Putamen (tissue), 1 donor: ENCODE measurements around the gene DNAJA3.
A peak's percentile ranks its signal among the peaks of the same experiment; 100 is the strongest.

ENCODE experiments used
- DNase-seq: peaks from one replicate; pipeline ENCODE4 v3.0.0-alpha.2; 2016; ENCODE audit warnings: low spot score

Gene DNAJA3

GRCh38 chr16:4435337-4436067 is 9.8 kb downstream of the DNAJA3 start:
- no peak for DNase-seq

DNA sequence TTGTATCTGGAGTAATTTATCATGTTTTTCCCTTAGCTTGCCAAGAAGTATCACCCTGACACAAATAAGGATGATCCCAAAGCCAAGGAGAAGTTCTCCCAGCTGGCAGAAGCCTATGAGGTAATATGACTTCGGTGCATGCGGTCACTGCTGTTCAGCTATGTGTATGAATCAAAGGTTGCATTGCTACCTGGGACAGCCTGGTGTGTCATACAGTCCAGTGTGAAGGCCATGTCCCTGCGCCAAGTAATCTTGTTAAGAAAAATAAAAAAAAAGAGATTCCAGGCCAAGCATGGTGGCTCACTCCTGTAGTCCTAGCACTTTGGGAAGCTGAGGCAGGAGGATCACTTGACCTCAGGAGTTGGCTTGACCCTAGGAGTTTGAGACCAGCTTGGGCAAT is 11.7 kb downstream of the DNAJA3 start:
- DNase-seq, result no peak

DNA sequence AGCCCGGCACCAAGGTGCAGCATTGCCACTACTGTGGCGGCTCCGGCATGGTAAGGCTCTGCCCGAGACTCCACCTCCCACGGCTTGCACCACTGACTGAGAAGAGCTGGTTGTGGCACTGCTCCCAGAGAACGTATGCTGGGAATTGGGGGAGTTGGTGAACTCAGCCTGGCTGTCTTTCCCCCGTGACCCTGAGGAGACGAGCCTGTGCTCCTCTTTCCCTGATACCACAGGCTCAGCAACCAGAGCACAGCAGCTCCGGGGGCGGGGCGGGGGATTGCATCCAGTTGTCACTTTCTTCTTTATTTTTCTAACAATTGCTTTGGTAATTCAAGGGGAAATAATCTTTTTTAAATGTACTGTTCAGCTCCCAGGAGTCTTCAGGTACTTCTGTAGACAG is 16.7 kb downstream of the DNAJA3 start:
- no peak for DNase-seq

DNA sequence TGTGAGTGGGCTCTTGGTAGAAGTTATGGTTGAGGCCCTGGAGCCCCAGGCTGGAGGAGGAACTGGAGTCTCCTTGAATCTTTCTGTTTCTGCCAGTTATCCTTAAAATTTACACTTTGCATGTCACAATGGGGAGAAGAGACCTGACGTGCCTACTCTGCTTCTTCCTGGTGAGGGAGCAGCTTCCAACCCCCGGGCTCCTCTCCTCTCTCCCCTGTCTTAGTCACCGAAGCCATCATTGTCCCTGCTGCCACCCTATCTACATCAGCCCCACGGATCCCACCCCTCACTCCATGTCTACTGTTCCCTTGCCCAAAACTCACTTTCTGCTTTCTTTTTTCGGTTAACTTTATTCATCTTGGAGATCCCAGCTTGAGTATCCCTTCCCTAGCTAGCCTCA is 17.6 kb downstream of the DNAJA3 start:
- peak; percentile 47 for DNase-seq

- DNase-seq, result peak; percentile 41
These were observed 18.3 kb downstream of the DNAJA3 start for GRCh38 chr16:4443986-4444385.

- DNase-seq, result no peak
These were observed 24.8 kb downstream of the DNAJA3 start for GRCh38 chr16:4450430-4450829.

DNA sequence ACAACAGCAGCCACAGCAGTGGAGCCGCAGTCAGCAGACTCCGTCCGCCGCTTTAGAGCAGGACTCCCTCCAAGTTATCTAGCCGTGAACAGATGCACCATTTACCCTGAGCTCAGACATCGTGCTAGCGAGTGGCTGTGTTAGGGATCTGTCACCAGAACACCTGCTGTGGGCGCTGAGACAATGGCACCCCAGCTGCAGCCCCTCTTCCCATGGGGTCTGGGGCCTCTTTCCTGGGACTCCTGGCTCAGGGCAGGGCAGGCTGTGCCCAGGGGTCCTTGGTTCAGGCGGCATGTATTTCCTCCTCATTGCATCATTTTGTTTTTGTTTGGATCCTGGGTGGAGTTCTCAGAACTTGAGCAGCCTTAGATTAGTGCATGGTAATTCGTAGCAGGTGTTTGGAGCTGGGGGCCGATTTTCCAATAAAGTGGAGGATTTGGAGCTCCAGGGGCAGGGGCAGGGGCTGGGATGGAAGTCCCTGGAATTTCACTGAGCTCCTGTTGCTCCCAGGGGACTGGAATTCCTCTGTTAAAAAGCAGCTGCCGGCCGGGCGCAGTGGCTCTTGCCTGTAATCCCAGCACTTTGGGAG is 25.4 kb downstream of the DNAJA3 start:
- no peak for DNase-seq

- DNase-seq, result no peak
These were observed 27.0 kb downstream of the DNAJA3 start for GRCh38 chr16:4452674-4453073.

- no peak for DNase-seq
These were observed 29.0 kb downstream of the DNAJA3 start for GRCh38 chr16:4454623-4455022.

DNA sequence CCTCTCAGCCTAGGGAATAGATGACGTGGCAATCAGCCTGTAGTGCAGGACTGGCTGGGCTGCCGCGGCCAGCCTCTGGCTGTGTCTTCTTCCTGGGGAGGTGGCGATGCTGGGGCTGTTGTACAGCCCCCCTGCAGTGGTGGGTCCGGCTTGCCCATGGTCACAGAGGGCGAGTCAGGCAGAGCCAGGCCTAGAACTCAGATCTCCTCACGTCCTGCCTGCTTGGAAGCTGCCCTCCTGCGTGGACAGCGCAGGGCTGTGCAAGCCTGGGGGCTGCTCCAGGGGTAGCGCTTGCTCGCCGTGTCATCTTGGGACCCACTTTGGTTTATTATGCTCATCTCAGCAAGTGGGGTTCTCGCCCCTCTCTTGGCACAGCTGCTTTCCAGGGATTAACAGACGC is 29.4 kb downstream of the DNAJA3 start:
- no peak for DNase-seq

- no peak for DNase-seq
These were observed 30.3 kb downstream of the DNAJA3 start for GRCh38 chr16:4455951-4456350.

DNA sequence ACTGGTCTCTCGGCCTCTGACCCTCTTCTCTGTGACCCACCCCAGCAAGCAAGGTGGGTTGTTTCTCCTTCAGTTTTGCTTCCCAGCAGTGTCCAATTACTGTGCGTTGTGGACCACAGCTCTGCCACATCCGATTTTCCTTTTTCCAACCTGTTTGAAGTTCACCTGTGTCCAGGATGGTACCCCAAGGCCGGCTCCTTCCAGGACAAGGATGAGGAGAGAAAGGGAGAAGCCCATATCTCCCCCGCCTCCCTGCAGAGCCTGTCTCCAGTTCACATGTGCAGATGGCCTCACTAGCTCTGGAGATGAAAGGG is 35.2 kb downstream of the DNAJA3 start:
- DNase-seq, result no peak

DNA sequence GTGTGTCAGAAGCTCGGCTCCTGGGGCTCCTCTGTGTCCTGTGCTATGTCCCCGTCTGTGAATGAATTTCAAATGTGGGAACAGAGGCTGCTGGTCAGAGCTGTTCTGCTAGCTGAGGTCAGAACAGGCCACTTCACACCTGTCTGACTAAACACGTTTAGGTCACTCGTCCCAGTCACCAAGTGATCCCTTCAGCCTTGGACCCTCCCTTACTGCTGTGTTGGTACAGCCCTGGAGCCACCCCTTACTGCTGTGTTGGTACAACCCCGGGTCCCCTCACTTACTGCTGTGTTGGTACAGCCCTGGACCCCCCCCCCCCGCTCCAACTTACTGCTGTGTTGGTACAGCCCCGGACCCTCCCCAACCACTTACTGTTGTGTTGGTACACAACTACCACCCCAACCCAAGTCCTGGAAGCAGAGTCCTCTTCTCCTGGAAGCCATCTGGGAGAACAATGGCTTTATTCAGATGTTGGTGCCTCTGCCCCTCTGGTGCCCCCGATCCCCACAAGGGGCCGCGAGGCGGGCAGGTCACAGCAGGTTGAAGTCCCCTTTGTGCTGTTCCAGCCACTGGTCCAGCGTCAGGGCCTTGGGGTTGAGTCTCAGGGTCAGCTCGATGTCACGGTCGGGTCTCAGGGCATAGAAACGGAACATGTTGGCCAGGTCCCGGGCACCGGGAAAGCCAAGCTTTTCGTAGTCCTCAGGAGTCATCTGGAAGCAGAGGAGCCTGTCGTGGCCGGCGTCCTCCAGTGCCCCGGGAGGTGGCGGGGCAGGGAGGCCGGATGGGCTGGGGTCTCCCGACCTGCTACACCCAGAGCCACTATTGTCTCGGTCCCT is 35.8 kb downstream of the DNAJA3 start:
- peak; percentile 32 for DNase-seq

DNA sequence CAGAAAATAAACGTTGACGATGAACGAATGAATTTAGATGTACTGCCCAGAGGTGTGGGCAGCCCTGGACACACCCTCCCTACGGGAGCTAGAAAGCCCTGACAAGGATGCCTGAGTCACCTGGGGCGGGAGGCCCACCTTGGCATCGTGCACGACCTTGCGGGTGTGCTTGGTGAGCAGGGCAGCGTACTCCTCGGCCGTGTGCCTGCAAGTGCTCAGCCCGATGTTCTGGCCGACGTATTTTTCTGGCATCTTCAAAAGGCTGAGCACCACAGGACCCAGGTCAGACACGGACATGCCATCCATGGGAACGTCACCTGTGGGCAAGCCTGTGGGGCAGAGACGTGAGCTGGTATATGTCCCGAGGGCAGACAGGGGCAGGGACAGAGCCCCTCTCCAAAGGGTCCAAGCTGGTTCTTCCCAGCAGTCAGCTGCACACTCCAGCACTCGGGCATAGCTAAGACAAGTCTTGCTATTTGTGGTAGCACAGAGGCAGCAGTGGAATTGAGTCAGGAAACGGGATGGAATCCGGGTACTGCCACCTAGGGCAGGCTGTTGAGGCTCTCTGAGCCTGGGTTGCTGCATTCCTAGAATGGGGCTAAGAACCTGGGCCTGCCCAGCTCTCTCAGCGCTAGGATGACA is 38.0 kb downstream of the DNAJA3 start:
- no peak for DNase-seq

DNA sequence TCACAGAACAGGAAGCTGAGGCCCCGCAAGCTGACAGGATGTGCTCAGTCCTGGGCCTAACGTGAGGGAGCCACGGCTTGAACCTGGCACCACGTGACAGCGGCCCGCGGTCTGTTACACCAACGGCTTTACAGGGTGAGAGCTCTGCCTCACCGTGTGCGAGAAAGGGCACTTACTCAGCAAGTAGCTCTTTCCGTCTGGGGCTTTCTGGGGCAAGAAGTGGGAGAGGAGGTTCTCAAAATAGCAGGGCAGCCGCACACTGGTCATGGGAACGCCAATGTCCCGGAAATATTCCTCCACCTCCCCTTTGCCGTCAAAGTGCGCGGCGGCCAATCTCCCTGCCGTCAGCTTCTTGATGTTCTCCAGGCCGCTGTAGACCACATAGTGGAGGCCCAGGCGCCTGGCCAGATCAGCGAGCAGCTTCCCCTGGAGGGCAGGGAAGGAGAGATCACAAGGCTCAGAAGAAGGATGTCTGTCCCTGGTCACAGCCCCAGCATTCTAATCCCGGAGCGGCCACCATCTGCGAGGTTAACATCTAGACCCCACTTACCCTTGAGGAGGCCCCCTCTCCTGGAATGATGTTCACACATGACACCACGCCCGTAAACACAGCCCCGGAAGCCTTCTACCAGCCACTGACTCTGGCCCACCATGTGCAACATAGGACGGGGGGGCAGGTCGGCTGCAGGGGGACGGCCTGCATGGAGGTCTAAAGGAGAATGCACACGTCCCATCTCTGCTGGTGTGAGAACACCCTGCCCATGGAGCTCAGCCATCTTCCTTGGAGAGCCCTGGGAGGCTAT is 40.5 kb downstream of the DNAJA3 start:
- no peak for DNase-seq

DNA sequence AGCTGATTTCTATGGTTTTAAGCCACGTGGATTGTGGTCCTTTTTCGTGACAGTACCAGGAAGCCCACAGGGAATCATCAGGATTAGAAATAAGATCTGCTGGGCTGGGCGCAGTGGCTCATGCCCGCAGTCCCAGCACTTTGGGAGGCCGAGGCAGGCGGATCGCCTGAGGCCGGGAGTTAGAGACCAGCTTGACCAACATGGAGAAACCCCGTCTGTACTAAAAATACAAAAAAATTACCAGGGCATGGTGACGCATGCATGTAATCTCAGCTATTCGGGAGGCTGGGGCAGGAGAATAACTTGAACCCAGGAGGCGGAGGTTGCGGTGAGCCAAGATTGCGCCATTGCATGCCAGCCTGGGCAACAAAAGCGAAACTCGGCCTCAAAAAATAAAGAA is 42.2 kb downstream of the DNAJA3 start:
- DNase-seq, result no peak

DNA sequence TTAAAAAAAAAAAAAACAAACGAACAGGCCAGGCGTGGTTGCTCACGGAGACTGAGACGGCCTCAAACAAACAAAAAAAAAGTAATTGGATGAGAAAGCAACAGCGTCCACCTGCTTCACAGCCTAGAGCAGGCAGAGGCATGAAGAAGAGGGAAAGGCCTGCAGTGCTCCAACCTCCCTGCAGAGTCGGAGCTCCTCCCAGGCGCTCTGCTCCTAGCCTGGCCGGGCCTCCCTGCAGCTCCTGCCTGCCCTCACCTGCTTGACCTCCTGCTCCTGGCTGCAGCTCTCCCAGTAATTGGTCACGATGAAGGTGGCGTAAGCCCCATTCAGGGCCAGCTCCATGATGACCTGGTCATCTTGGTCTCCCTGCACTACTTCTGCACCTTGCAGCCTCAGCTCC is 43.3 kb downstream of the DNAJA3 start:
- DNase-seq, result no peak

- DNase-seq, result no peak
These were observed 46.2 kb downstream of the DNAJA3 start for GRCh38 chr16:4471869-4472268.

DNA sequence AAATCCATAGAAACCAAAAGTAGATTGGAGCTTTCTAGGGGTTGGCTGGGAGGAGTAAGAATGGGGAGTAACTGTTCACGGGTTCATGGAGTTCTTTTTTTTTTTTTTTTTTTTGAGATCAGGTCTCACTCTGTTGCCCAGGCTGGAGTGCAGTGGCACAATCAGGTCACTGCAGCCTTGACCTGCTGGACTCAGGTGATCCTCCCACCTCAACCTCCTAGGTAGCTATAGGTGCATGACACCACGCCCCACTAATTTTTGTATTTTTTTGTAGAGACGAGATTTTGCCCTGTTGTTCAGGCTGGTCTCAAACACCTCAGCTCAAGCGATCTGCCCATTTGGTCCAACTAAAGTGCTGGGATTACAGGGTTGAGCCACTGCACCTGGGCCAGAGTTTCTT is 47.2 kb downstream of the DNAJA3 start:
- DNase-seq, result no peak

DNA sequence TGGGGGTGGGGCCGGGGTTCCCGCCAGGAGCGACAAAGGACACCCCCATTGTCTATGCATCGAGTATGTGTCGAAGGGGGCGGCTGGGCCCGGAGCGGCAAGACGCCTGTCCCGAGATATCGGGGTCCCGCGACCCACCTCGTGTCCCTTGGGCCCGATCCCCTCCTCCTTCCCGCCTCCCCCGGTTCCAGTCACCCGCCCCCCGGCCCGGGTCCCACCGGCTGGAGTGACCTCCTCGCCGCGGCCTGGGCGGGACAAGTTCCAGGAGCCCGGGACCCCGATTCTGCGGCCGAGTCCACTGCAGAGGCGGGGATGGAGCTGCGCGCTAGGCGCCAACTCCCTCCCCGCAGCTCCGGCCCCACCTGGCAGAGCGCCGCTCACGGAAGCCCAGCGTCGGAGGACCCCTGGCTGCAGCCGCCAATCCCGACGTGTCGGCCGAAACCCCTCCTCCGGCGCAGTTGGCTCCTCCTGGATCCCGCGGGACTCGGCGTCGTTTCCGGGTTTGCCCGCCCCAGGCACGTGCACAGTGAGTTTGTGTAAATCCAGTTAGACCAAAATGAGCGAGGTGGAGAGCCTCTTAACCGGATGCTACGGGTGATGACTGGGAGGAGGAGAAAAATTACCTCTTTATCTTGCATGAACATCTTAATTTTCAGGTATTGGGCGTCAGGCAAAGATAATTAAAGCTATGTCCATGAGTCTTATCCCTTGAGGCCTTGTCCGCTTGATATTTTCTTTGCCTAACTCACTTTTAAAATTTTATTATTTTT is 48.7 kb downstream of the DNAJA3 start, which contains the start of gene NMRAL1:
NMRAL1 (minus strand) TSS at position 434 of the 770 bp plus-strand sequence. CDS start 493 bp downstream, outside the sequence.
- peak; percentile 75 for DNase-seq
